ENCODE results near the gene SRI. TPM values are rescaled to one million over a fixed set of nuclear protein-coding genes. Genes with fewer than 3 reads are reported as not detected.

The SRI gene
- total and polyA plus RNA-seq, 3 donors from 2014 or later, result 53.1 to 96.1 (median 67.8) TPM

- peaks cover 4% of the 10 kb centered on the region for H3K4me1 ChIP-seq
- 26 to 30% methylated on average over 1 of the region's 1 CpG for WGBS, 2 donors
- no peak for TF ChIP-seq POLR2A (IDR thresholded peaks at IDR 0.05)
- TF ChIP-seq, protein P1, sequence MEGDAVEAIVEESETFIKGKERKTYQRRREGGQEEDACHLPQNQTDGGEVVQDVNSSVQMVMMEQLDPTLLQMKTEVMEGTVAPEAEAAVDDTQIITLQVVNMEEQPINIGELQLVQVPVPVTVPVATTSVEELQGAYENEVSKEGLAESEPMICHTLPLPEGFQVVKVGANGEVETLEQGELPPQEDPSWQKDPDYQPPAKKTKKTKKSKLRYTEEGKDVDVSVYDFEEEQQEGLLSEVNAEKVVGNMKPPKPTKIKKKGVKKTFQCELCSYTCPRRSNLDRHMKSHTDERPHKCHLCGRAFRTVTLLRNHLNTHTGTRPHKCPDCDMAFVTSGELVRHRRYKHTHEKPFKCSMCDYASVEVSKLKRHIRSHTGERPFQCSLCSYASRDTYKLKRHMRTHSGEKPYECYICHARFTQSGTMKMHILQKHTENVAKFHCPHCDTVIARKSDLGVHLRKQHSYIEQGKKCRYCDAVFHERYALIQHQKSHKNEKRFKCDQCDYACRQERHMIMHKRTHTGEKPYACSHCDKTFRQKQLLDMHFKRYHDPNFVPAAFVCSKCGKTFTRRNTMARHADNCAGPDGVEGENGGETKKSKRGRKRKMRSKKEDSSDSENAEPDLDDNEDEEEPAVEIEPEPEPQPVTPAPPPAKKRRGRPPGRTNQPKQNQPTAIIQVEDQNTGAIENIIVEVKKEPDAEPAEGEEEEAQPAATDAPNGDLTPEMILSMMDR (IDR thresholded peaks at IDR 0.05), result no peak
- H3K27ac ChIP-seq, result no peak overlapping the region
- no peaks in the 10 kb centered on the region for H3K36me3 ChIP-seq (ENCODE audit: low read depth, missing control alignments)
- no peak overlapping the region for H3K4me3 ChIP-seq
- no peak for DNase-seq
- no peaks in the 10 kb centered on the region for H3K9me3 ChIP-seq
- intact Hi-C loops (cut with DNase I; ENCODE audit: low total_unique reads), result no loop called here
- no peaks in the 10 kb centered on the region for H3K27me3 ChIP-seq
Observed at GRCh38 chr7:88217675-88218428, 2.0 kb downstream of the SRI start.

- no peak for TF ChIP-seq POLR2A (IDR thresholded peaks at IDR 0.05)
- TF ChIP-seq, protein P1 (IDR thresholded peaks at IDR 0.05), result no peak
- Histone ChIP-seq H3K36me3 (ENCODE audit: low read depth, missing control alignments) (no peaks in the 10 kb centered on the region), H3K27ac (no peak overlapping the region), H3K9me3 (no peaks in the 10 kb centered on the region), H3K4me3 (no peak overlapping the region), H3K27me3 (no peaks in the 10 kb centered on the region), H3K4me1 (peaks cover 4% of the 10 kb centered on the region)
- DNase-seq, result no peak
- intact Hi-C loops (cut with DNase I; ENCODE audit: low total_unique reads), result no loop called here
Observed at GRCh38 chr7:88216276-88216675, 3.6 kb downstream of the SRI start.

- Histone ChIP-seq H3K9me3 (no peaks in the 10 kb centered on the region), H3K36me3 (ENCODE audit: low read depth, missing control alignments) (no peaks in the 10 kb centered on the region), H3K27ac (no peak overlapping the region), H3K27me3 (no peaks in the 10 kb centered on the region), H3K4me1 (peaks cover 4% of the 10 kb centered on the region), H3K4me3 (no peak overlapping the region)
- intact Hi-C loops (cut with DNase I; ENCODE audit: low total_unique reads), result no loop called here
- TF ChIP-seq, protein P1 (IDR thresholded peaks at IDR 0.05), result no peak
- TF ChIP-seq POLR2A (IDR thresholded peaks at IDR 0.05), result no peak
- WGBS, 2 donors, result 79 to 81% methylated on average over 2 of the region's 2 CpGs
- no peak for DNase-seq
Observed at GRCh38 chr7:88215295-88215694, 4.5 kb downstream of the SRI start.

DNA sequence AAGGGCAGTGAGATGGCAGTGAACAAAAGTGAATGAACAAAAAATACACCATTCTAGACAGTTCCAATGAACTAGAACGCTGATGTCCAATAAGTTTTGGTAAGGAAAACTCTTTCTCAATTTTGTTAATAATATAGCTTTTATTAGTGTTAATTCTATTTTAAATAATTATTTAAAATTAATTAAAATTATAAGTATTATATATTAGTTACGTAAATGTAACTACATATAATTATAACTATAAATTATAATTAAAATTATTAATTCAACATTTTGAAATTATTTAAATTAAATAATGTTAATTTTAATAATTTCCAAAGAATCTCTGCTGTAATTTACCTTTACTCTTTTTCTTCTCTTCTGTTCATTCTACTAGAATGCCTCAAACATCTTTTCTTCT lies 5.4 kb downstream of the SRI start:
- intact Hi-C loops (cut with DNase I; ENCODE audit: low total_unique reads), result no loop called here
- H3K36me3 ChIP-seq (ENCODE audit: low read depth, missing control alignments), result no peaks in the 10 kb centered on the region
- H3K9me3 ChIP-seq, result no peaks in the 10 kb centered on the region
- no peak overlapping the region for H3K27ac ChIP-seq
- DNase-seq, result no peak
- H3K4me3 ChIP-seq, result no peak overlapping the region
- H3K4me1 ChIP-seq, result peaks cover 4% of the 10 kb centered on the region
- TF ChIP-seq POLR2A (IDR thresholded peaks at IDR 0.05), result no peak
- TF ChIP-seq, protein P1 (IDR thresholded peaks at IDR 0.05), result no peak
- no peaks in the 10 kb centered on the region for H3K27me3 ChIP-seq
- WGBS, 2 donors, result 95 to 99% methylated on average over 2 of the region's 2 CpGs

- Histone ChIP-seq H3K4me1 (no peaks in the 10 kb centered on the region), H3K27me3 (no peaks in the 10 kb centered on the region), H3K9me3 (no peaks in the 10 kb centered on the region), H3K27ac (no peak overlapping the region), H3K4me3 (no peak overlapping the region), H3K36me3 (ENCODE audit: low read depth, missing control alignments) (no peaks in the 10 kb centered on the region)
- no peak for DNase-seq
- intact Hi-C loops (cut with DNase I; ENCODE audit: low total_unique reads), result no loop called here
- TF ChIP-seq POLR2A (IDR thresholded peaks at IDR 0.05), result no peak
- TF ChIP-seq, protein P1 (IDR thresholded peaks at IDR 0.05), result no peak
- WGBS, 2 donors, result 88 to 100% methylated on average over 1 of the region's 1 CpG
Observed at GRCh38 chr7:88212918-88213317, 6.9 kb downstream of the SRI start.

Measured in testis (tissue), 3 donors.